ENCODE measurements around the gene VPS41.

VPS41 gene

GRCh38 chr7:38889872-38890432 lies 19.0 kb downstream of the VPS41 start:
- Mint-ChIP-seq H3K36me3 (ENCODE audit: low read depth) (peaks cover 42% of the 10 kb centered on the region), H3K4me3 (no peak overlapping the region), H3K27ac (no peak overlapping the region), H3K27me3 (ENCODE audit: low read depth) (no peaks in the 10 kb centered on the region), H3K4me1 (ENCODE audit: low read depth) (peaks cover 10% of the 10 kb centered on the region), H3K9me3 (peaks cover 18% of the 10 kb centered on the region)
- DNase-seq (ENCODE audit: low spot score): no peak

- Mint-ChIP-seq H3K27me3 (ENCODE audit: low read depth) (no peaks in the 10 kb centered on the region), H3K4me1 (ENCODE audit: low read depth) (peaks cover 14% of the 10 kb centered on the region), H3K27ac (no peak overlapping the region), H3K4me3 (no peak overlapping the region), H3K9me3 (peaks cover 18% of the 10 kb centered on the region), H3K36me3 (ENCODE audit: low read depth) (peaks cover 42% of the 10 kb centered on the region)
- no peak for DNase-seq (ENCODE audit: low spot score)
Measured at GRCh38 chr7:38889079-38889478, 19.9 kb downstream of the VPS41 start.

GRCh38 chr7:38886265-38886664 lies 22.7 kb downstream of the VPS41 start:
- Mint-ChIP-seq H3K9me3 (peaks cover 18% of the 10 kb centered on the region), H3K4me1 (ENCODE audit: low read depth) (peaks cover 22% of the 10 kb centered on the region), H3K36me3 (ENCODE audit: low read depth) (peaks cover 44% of the 10 kb centered on the region), H3K4me3 (no peak overlapping the region), H3K27me3 (ENCODE audit: low read depth) (no peaks in the 10 kb centered on the region), H3K27ac (no peak overlapping the region)
- DNase-seq (ENCODE audit: low spot score): no peak

- peaks cover 10% of the 10 kb centered on the region for H3K9me3 Mint-ChIP-seq
- H3K36me3 Mint-ChIP-seq (ENCODE audit: low read depth): peaks cover 35% of the 10 kb centered on the region
- H3K27ac Mint-ChIP-seq: no peak overlapping the region
- H3K4me1 Mint-ChIP-seq (ENCODE audit: low read depth): peaks cover 25% of the 10 kb centered on the region
- H3K27me3 Mint-ChIP-seq (ENCODE audit: low read depth): no peaks in the 10 kb centered on the region
- DNase-seq (ENCODE audit: low spot score): no peak
- no peak overlapping the region for H3K4me3 Mint-ChIP-seq
Measured at GRCh38 chr7:38883706-38884105, 25.3 kb downstream of the VPS41 start.

DNA sequence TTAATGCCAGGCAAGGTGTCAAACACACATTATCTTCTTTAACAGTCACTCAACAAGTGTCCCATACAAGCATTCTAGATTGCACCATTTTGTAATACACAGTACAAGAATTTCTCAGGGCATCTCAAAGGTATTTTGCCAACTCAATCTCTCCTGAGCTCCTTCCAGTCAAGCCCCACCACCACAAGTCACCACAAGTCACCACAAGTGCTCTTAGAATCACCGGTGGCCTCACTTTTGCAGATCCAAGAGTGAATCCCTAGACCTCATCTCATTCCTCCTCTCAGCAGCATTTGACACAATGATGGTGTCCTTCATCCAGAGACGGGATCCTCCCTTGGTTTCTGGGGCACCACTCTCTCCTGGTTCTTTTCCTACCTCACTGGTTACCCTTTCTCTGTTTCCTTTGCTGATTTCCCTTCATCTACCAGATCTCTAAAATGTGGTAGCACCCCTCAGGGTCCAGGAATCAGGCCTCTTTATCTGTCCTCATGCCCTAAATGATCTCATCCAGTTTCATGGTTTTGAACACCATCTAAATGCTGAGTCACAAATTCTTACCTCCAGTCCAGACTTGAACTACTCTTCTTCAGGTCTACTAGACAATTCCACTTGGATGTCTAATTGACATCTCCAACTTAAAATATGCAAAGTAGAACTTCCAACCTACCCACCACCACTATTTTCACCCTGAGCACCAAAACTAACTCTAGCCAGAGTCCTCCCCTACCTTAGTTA lies 26.9 kb downstream of the VPS41 start:
- Mint-ChIP-seq H3K27ac (no peak overlapping the region), H3K27me3 (ENCODE audit: low read depth) (no peaks in the 10 kb centered on the region), H3K9me3 (peaks cover under 1% of the 10 kb centered on the region), H3K4me1 (ENCODE audit: low read depth) (peaks cover 22% of the 10 kb centered on the region), H3K4me3 (no peak overlapping the region), H3K36me3 (ENCODE audit: low read depth) (peaks cover 24% of the 10 kb centered on the region)
- DNase-seq (ENCODE audit: low spot score): peak; percentile 10

DNA sequence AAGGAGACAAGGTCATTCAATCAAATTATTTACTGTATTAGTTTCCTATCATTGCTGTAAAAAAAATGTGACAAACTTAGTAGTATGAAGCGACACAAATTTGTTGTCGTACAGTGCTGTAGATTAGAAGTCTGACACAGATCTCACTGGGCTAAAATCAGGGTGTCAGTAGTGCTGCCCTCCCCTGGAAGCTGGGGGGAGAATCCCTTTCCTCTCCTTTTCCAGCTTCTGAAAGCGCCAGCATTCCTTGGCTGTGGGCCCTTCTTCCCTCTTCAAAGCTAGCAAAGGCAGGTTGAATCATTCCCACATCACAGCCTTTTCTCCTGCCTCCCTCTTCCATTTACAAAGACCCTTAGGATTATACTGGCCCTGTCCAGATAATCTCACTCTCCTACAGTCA lies 28.0 kb downstream of the VPS41 start:
- Mint-ChIP-seq H3K27ac (no peak overlapping the region), H3K9me3 (no peaks in the 10 kb centered on the region), H3K4me3 (no peak overlapping the region), H3K36me3 (ENCODE audit: low read depth) (peaks cover 20% of the 10 kb centered on the region), H3K4me1 (ENCODE audit: low read depth) (peaks cover 22% of the 10 kb centered on the region), H3K27me3 (ENCODE audit: low read depth) (no peaks in the 10 kb centered on the region)
- no peak for DNase-seq (ENCODE audit: low spot score)

DNA sequence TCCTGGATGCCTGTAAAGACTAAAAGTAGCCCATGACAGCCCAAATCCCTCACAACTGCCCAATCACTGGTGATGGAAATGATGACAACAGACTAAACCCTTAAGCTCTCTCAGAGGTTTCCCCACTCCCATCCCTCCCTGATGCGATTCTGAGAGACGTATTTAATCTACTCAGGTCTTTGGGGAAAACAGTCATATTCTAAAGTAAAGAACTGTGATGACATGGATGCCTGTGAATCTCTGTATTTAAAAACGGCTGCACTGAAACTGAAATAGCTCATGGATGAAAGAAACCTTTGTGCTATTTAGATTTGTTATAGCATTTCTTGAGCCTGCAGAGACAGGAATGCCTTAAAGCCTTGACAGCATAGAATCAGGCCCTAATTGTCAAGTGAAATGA lies 28.5 kb downstream of the VPS41 start:
- H3K9me3 Mint-ChIP-seq: no peaks in the 10 kb centered on the region
- H3K4me1 Mint-ChIP-seq (ENCODE audit: low read depth): peaks cover 22% of the 10 kb centered on the region
- H3K36me3 Mint-ChIP-seq (ENCODE audit: low read depth): peaks cover 17% of the 10 kb centered on the region

DNA sequence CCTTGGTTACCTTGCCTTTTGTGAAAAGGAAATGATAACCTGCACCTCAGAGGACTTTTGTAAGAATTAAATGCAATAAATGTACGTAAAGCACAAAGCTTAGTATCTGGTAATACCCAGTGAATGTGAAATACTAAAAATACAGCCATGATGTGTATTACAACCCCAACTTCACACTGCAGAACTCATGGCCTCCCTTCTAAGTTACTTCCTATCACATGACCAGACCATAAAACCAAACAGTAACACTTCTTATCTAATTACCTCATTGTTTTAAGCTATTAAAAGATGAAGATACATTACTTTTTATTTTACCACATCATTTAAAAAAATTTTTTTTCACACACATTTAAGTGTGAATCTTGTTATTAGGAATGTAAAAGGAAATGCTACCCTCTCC lies 29.0 kb downstream of the VPS41 start:
- no peaks in the 10 kb centered on the region for H3K27me3 Mint-ChIP-seq (ENCODE audit: low read depth)
- H3K4me3 Mint-ChIP-seq: no peak overlapping the region
- peaks cover 19% of the 10 kb centered on the region for H3K4me1 Mint-ChIP-seq (ENCODE audit: low read depth)
- peaks cover 14% of the 10 kb centered on the region for H3K36me3 Mint-ChIP-seq (ENCODE audit: low read depth)
- H3K9me3 Mint-ChIP-seq: no peaks in the 10 kb centered on the region
- DNase-seq (ENCODE audit: low spot score): no peak
- H3K27ac Mint-ChIP-seq: no peak overlapping the region

More for the DNA sequence above, 28.5 kb downstream of the VPS41 start:
- DNase-seq (ENCODE audit: low spot score): no peak
- H3K4me3 Mint-ChIP-seq: no peak overlapping the region
- no peaks in the 10 kb centered on the region for H3K27me3 Mint-ChIP-seq (ENCODE audit: low read depth)
- H3K27ac Mint-ChIP-seq: no peak overlapping the region

DNA sequence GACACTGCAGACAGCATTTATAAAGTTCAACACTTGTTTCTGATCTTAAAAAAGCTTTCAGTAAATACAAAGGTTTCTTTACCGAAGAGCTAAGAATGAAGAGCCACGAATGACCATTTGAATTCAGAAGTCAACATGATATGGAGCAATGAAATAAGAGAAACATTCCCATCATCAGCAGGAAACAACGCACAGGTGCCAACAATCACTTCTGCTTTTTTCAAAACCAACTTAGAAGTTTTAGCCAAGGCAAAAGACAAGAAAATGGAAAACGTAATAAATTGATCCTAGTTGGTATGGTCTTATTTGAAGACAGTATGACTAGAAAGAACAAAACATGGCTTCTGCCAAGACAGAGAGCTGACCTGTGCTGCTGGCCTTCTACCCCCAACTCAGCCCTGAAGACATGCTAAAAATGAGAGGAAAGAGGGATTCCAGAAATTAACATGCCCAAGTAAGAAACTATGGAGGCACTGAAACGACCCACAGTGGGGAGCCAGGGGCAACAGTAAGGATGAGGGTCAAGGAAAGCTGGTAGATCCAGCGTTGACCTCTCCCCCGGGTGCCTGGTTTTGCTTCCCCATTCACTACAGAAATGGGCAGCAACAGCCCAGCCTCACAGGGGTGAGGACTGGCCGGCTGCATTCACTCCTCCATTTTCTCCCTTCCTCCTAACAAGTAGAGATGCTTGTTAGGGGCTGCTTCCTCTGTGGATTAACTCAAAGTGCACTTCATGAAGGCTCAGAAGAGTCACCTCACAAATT lies 30.1 kb downstream of the VPS41 start:
- H3K36me3 Mint-ChIP-seq (ENCODE audit: low read depth): peaks cover 12% of the 10 kb centered on the region
- H3K4me1 Mint-ChIP-seq (ENCODE audit: low read depth): peaks cover 15% of the 10 kb centered on the region
- no peak overlapping the region for H3K4me3 Mint-ChIP-seq
- H3K9me3 Mint-ChIP-seq: no peaks in the 10 kb centered on the region
- H3K27ac Mint-ChIP-seq: no peak overlapping the region
- no peaks in the 10 kb centered on the region for H3K27me3 Mint-ChIP-seq (ENCODE audit: low read depth)
- no peak for DNase-seq (ENCODE audit: low spot score)

- Mint-ChIP-seq H3K27me3 (ENCODE audit: low read depth) (no peaks in the 10 kb centered on the region), H3K9me3 (no peaks in the 10 kb centered on the region), H3K36me3 (ENCODE audit: low read depth) (peaks cover 1% of the 10 kb centered on the region), H3K4me1 (ENCODE audit: low read depth) (peaks cover 3% of the 10 kb centered on the region), H3K27ac (no peak overlapping the region), H3K4me3 (no peak overlapping the region)
- DNase-seq (ENCODE audit: low spot score): no peak
Measured at GRCh38 chr7:38873433-38873832, 35.6 kb downstream of the VPS41 start.

DNA sequence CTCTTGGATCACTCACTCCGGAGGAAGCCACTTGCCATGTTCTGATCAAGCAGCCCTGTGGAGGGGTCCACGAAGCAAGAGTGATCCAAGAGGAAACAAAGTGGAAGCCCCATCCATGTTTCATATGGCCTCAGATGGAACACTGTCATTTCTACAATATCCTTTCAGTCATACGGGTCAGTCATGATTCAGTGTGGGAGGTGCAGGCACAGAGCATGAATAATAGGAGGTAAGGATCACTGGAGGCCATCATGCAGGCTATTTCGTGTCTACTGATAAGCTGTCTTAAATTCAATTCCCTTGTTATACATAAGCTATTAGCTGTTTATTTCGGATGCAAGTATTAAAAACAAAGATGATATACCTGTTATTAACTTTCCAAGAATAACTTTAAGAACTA lies 36.8 kb downstream of the VPS41 start:
- H3K4me1 Mint-ChIP-seq (ENCODE audit: low read depth): peaks cover 3% of the 10 kb centered on the region
- H3K9me3 Mint-ChIP-seq: no peaks in the 10 kb centered on the region
- no peaks in the 10 kb centered on the region for H3K36me3 Mint-ChIP-seq (ENCODE audit: low read depth)
- H3K27ac Mint-ChIP-seq: no peak overlapping the region
- H3K4me3 Mint-ChIP-seq: no peak overlapping the region
- H3K27me3 Mint-ChIP-seq (ENCODE audit: low read depth): no peaks in the 10 kb centered on the region
- DNase-seq (ENCODE audit: low spot score): no peak

DNA sequence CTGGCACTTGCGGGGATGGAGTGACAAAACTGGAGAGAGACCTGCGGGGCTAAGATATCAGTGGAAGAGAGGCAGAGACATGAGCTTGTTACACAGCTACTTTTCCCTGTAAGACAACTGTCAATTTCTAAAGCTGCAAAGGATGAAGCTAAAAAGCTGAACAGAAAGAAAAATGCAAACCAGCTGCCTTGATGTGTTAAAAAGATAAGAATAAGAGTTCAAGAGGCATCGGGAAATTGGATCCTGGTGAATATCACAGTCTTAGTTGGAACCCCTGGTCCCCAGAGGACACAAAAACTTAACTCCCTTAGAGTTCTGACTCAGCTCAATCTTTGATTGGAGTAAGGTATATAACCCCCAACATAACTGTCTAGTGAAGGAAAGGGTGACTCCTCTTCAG lies 38.8 kb downstream of the VPS41 start:
- DNase-seq (ENCODE audit: low spot score): no peak
- H3K27me3 Mint-ChIP-seq (ENCODE audit: low read depth): no peaks in the 10 kb centered on the region
- no peak overlapping the region for H3K27ac Mint-ChIP-seq
- peaks cover 3% of the 10 kb centered on the region for H3K4me1 Mint-ChIP-seq (ENCODE audit: low read depth)
- no peak overlapping the region for H3K4me3 Mint-ChIP-seq
- no peaks in the 10 kb centered on the region for H3K36me3 Mint-ChIP-seq (ENCODE audit: low read depth)
- no peaks in the 10 kb centered on the region for H3K9me3 Mint-ChIP-seq

DNA sequence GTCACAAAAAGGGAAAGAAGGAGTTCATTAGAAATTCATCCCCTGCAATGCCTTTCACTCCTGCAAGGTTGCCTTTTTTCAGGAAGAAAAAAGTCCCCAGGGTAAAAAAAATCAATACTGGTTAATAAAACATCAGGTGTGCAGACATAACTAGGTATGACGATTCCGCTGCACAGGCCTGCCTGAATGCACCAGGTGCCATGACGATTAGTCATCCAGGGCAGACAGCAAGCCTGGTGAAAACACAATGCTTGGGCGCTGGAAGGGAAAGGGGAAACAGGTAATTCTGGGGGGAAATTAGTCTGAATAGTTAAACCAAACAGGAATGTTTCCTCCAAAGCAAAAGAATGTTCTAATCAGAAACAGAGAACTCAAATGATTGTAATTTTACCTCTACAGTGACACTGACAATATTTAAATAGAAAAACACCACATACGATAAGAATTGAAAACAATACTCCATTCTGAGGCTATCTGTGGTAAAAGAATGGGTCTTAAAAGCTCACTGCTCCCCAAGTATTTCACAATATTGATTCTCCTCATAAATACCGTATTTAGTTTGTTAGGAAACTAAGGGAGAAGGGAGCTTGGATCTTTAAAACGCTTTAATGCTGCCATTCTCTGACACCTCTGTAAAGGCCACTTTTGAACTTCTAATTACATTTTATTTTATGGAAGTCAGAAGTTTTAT lies 45.2 kb downstream of the VPS41 start:
- Mint-ChIP-seq H3K27ac (no peak overlapping the region), H3K4me1 (ENCODE audit: low read depth) (no peaks in the 10 kb centered on the region), H3K27me3 (ENCODE audit: low read depth) (no peaks in the 10 kb centered on the region), H3K36me3 (ENCODE audit: low read depth) (peaks cover 8% of the 10 kb centered on the region), H3K4me3 (no peak overlapping the region), H3K9me3 (no peaks in the 10 kb centered on the region)
- DNase-seq (ENCODE audit: low spot score): no peak

DNA sequence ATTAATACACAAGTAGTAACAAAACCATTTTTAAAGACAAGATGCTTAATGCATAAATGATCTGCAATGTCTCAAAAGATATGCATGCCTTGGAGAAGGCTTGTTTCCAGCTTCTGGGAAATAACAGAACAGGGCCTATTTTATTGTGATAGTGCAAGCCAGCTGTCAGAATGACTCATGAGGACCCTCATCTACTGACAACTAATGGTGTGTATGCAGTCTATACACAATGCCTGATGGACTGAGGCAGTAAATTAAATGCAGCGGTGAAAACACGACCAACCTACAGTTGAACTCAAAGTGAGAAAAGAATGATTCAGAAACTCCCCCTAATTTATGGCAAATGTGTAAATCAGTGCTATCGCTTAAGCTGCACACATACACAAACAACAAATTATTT lies 46.3 kb downstream of the VPS41 start:
- H3K4me3 Mint-ChIP-seq: no peak overlapping the region

More for the DNA sequence above, 46.3 kb downstream of the VPS41 start:
- no peak overlapping the region for H3K27ac Mint-ChIP-seq
- no peaks in the 10 kb centered on the region for H3K27me3 Mint-ChIP-seq (ENCODE audit: low read depth)
- no peaks in the 10 kb centered on the region for H3K9me3 Mint-ChIP-seq
- no peak for DNase-seq (ENCODE audit: low spot score)
- H3K4me1 Mint-ChIP-seq (ENCODE audit: low read depth): no peaks in the 10 kb centered on the region
- peaks cover 8% of the 10 kb centered on the region for H3K36me3 Mint-ChIP-seq (ENCODE audit: low read depth)

Measured in T-helper 2 cell treated with Interferon-gamma antibody and Interleukin-4, amounts not matched to agents 5 μg/mL and 100 μg/mL, for 36 hours (primary cell).